Astrocyte (in vitro differentiated cells and primary cell): ENCODE results near the gene GPR39. TPM values are rescaled to one million over a fixed set of nuclear protein-coding genes. Genes with fewer than 3 reads are reported as not detected.
A peak's percentile ranks its signal among the peaks of the same experiment; 100 is the strongest.

Source experiments
- DNase-seq: peaks from one replicate; pipeline ENCODE4 v3.0.0-alpha.2; 2010; ENCODE audit warnings: low read depth
- FAIRE-seq: peaks from 2 replicates; lab custom pipeline; 2011; peaks lifted over from hg19 to GRCh38; lab: Jason Lieb, UNC
- H2AFZ ChIP-seq: 2 replicates; pipeline ENCODE4 v1.6.0; 2012; ENCODE audit warnings: low read depth, low read length, inconsistent platforms
- H3K27ac ChIP-seq: 2 replicates; pipeline ENCODE4 v1.5.1; 2011; ENCODE audit warnings: low read depth, low read length, inconsistent platforms
- H3K27me3 ChIP-seq: 2 replicates; pipeline ENCODE4 v1.6.0; 2011; ENCODE audit warnings: low read length, inconsistent platforms; ENCODE audit not compliant: insufficient read depth
- H3K36me3 ChIP-seq: 2 replicates; pipeline ENCODE4 v1.5.1; 2011; ENCODE audit warnings: low read length, inconsistent platforms; ENCODE audit not compliant: insufficient read depth
- H3K4me1 ChIP-seq: 2 replicates; pipeline ENCODE4 v1.5.1; 2011; ENCODE audit warnings: low read length, inconsistent platforms; ENCODE audit not compliant: insufficient read depth
- H3K4me2 ChIP-seq: 2 replicates; pipeline ENCODE4 v1.6.0; 2012; ENCODE audit warnings: low read length, inconsistent platforms
- H3K4me3 ChIP-seq: 2 replicates; pipeline ENCODE4 v1.5.1; 2011; ENCODE audit warnings: low read depth, mild to moderate bottlenecking, low read length, inconsistent platforms; ENCODE audit not compliant: insufficient read depth
- H3K79me2 ChIP-seq: 2 replicates; pipeline ENCODE4 v1.6.0; 2012; ENCODE audit warnings: mild to moderate bottlenecking, low read length, inconsistent platforms; ENCODE audit not compliant: insufficient read depth
- H3K9ac ChIP-seq: 2 replicates; pipeline ENCODE4 v1.6.0; 2012; ENCODE audit warnings: mild to moderate bottlenecking, low read length, inconsistent platforms
- H3K9me3 ChIP-seq: 2 replicates; pipeline ENCODE4 v1.5.1; 2012; ENCODE audit warnings: low read depth, mild to moderate bottlenecking, low read length, inconsistent platforms; ENCODE audit not compliant: insufficient read depth
- H4K20me1 ChIP-seq: 2 replicates; pipeline ENCODE4 v1.6.0; 2012; ENCODE audit warnings: low read length, inconsistent platforms; ENCODE audit not compliant: insufficient read depth
- H3K27ac Mint-ChIP-seq: one replicate; pipeline ENCODE4 v1.8.0; 2021; ENCODE audit warnings: mild to moderate bottlenecking, mixed read lengths; ENCODE audit not compliant: unreplicated experiment
- H3K27me3 Mint-ChIP-seq: one replicate; pipeline ENCODE4 v1.8.0; 2021; ENCODE audit warnings: low read depth, mixed read lengths; ENCODE audit not compliant: unreplicated experiment
- H3K36me3 Mint-ChIP-seq: one replicate; pipeline ENCODE4 v1.8.0; 2021; ENCODE audit warnings: low read depth, mixed read lengths; ENCODE audit not compliant: unreplicated experiment
- H3K4me1 Mint-ChIP-seq: one replicate; pipeline ENCODE4 v1.8.0; 2021; ENCODE audit warnings: low read depth, mixed read lengths; ENCODE audit not compliant: unreplicated experiment
- H3K4me3 Mint-ChIP-seq: one replicate; pipeline ENCODE4 v1.8.0; 2021; ENCODE audit warnings: mild to moderate bottlenecking, moderate library complexity, mixed read lengths; ENCODE audit not compliant: unreplicated experiment
- H3K9me3 Mint-ChIP-seq: one replicate; pipeline ENCODE4 v1.8.0; 2021; ENCODE audit warnings: mild to moderate bottlenecking, mixed read lengths; ENCODE audit not compliant: unreplicated experiment
- CTCF ChIP-seq: IDR thresholded peaks from 2 replicates; pipeline ENCODE4 v1.5.1; 2011; ENCODE audit warnings: low read depth, mild to moderate bottlenecking, inconsistent platforms, low read length, moderate library complexity; ENCODE audit not compliant: insufficient read depth
- EZH2 ChIP-seq: IDR thresholded peaks from 2 replicates; pipeline ENCODE4 v1.6.1; 2012; ENCODE audit warnings: mild to moderate bottlenecking, low read length, inconsistent platforms; ENCODE audit not compliant: insufficient read depth
- total RNA-seq: library from RNA; stranded (reverse); gene quantifications from 2 replicates; pipeline ENCODE4 v1.2.1, GENCODE V29; 2021

GPR39 gene
- total RNA-seq, 1 donor from 2014 or later = 4.4 TPM

GRCh38 chr2:132620115-132620514, 203.5 kb downstream of the GPR39 start:
- Histone ChIP-seq H3K4me1 (peaks cover 6% of the 10 kb centered on the region), H2AFZ (no peak overlapping the region), H3K9me3 (no peaks in the 10 kb centered on the region), H3K79me2 (no peaks in the 10 kb centered on the region), H3K27me3 (no peaks in the 10 kb centered on the region), H4K20me1 (no peaks in the 10 kb centered on the region), H3K36me3 (no peaks in the 10 kb centered on the region), H3K4me2 (no peak overlapping the region), H3K9ac (no peak overlapping the region), H3K27ac (no peak overlapping the region), H3K4me3 (no peak overlapping the region)
- Mint-ChIP-seq H3K27ac (no peak overlapping the region), H3K4me1 (peaks cover 3% of the 10 kb centered on the region), H3K9me3 (peaks cover 2% of the 10 kb centered on the region), H3K4me3 (no peak overlapping the region), H3K36me3 (no peaks in the 10 kb centered on the region), H3K27me3 (no peaks in the 10 kb centered on the region)
- TF ChIP-seq EZH2 (no peak), CTCF (no peak)
- DNase-seq (peak; percentile 27), FAIRE-seq (no peak)

- peaks cover 6% of the 10 kb centered on the region for H3K4me1 ChIP-seq
- no peaks in the 10 kb centered on the region for H3K9me3 ChIP-seq
- no peaks in the 10 kb centered on the region for H3K27me3 ChIP-seq
- H3K4me2 ChIP-seq = no peak overlapping the region
- TF ChIP-seq CTCF = no peak
- no peak for TF ChIP-seq EZH2
- Mint-ChIP-seq H3K27ac (no peak overlapping the region), H3K4me3 (no peak overlapping the region), H3K27me3 (no peaks in the 10 kb centered on the region), H3K9me3 (peaks cover 2% of the 10 kb centered on the region), H3K4me1 (peaks cover 3% of the 10 kb centered on the region), H3K36me3 (no peaks in the 10 kb centered on the region)
- no peak overlapping the region for H3K27ac ChIP-seq
- H3K79me2 ChIP-seq = no peaks in the 10 kb centered on the region
- no peaks in the 10 kb centered on the region for H3K36me3 ChIP-seq
- DNase-seq (no peak), FAIRE-seq (no peak)
- no peak overlapping the region for H3K4me3 ChIP-seq
- H3K9ac ChIP-seq = no peak overlapping the region
- H2AFZ ChIP-seq = no peak overlapping the region
- no peaks in the 10 kb centered on the region for H4K20me1 ChIP-seq
Observed at GRCh38 chr2:132621131-132621875, 204.7 kb downstream of the GPR39 start.
